Stomach (tissue), 9 donors: ENCODE measurements around the gene MYO1H. TPM values are rescaled to one million over a fixed set of nuclear protein-coding genes. Genes with fewer than 3 reads are reported as not detected.

Source experiments
- DNase-seq, 2 donors: peaks; one replicate each; pipeline versions ENCODE4 v3.0.0 to v3.0.0-alpha.2; 2013 to 2019
- H3K27ac ChIP-seq, 5 donors: fragments of 200-600 bp in 4 of 5; sonication (generic) in 4 of 5; one replicate each; pipeline ENCODE4 v1.5.1; 2013 to 2019; ENCODE audit warnings: mild to moderate bottlenecking in 1 of 5, moderate library complexity in 1 of 5
- H3K27me3 ChIP-seq, 3 donors: fragments of 200-600 bp; sonication (generic); one replicate each; pipeline ENCODE4 v1.5.1; 2017 to 2019; ENCODE audit warnings: mixed run types in 1 of 3
- H3K36me3 ChIP-seq, 4 donors: fragments of 200-600 bp; sonication (generic); 1 replicate in 3 of 4; 2 replicates in 1 of 4; pipeline ENCODE4 v1.5.1; 2016 to 2019
- H3K4me1 ChIP-seq, 4 donors: fragments of 200-600 bp; sonication (generic); one replicate each; pipeline ENCODE4 v1.5.1; 2016 to 2019
- H3K4me3 ChIP-seq, 4 donors: fragments of 200-600 bp; sonication (generic) in 3 of 4; one replicate each; pipeline ENCODE4 v1.5.1; 2016 to 2019; ENCODE audit warnings: mild to moderate bottlenecking in 1 of 4
- H3K9me3 ChIP-seq, 4 donors: fragments of 200-600 bp; sonication (generic); one replicate each; pipeline ENCODE4 v1.5.1; 2016 to 2019
- EP300 ChIP-seq: sonication (generic); formaldehyde crosslinking; IDR thresholded peaks from one replicate; pipeline ENCODE4 v1.6.1; 2017; ENCODE audit warnings: antibody characterized with exemption
- POLR2A ChIP-seq, 4 donors: fragments of 450-650 bp; IDR thresholded peaks; one replicate each; pipeline ENCODE4 v1.6.1; 2016; ENCODE audit warnings: antibody characterized with exemption in 4 of 4, control low read depth in 2 of 4, mild to moderate bottlenecking in 1 of 4, moderate library complexity in 1 of 4
- POLR2AphosphoS5 ChIP-seq, 3 donors: sonication (generic); formaldehyde crosslinking; IDR thresholded peaks; one replicate each; pipeline ENCODE4 v1.6.1; 2016; ENCODE audit warnings: antibody characterized with exemption in 3 of 3
- WGBS, 5 donors: extraction: QIAGEN DNeasy Blood & Tissue Kit in 3 of 5; methylation state at CpG; one replicate each; pipeline versions ENCODE4 v1.1.5 to v1.1.7; 2013 to 2018; 5-methylcytosine and 5-hydroxymethylcytosine counted together
- intact Hi-C: fragments of 100-400 bp; cut with DNase I; formaldehyde crosslinking; loops from one replicate; pipeline ENCODE4 v1.15.1; 2023; ENCODE audit warnings: low total_unique reads
- polyA plus RNA-seq, 3 donors: library from polyadenylated mRNA; stranded (reverse); fragments of 200-250 nt; gene quantifications; one replicate each; pipeline ENCODE4 v1.2.3, GENCODE V29; 2013
- total RNA-seq, 5 donors: library from RNA; depleted of rRNA; stranded (reverse); fragments of >200 nt; gene quantifications; one replicate each; pipeline versions ENCODE4 v1.1.0 to v1.2.3, GENCODE V29; 2014 to 2016
- TF ChIP-seq, protein P1 (sequence below), 7 experiments: fragments of 450-650 bp in 4 of 7; fragments of 200-600 bp in 3 of 7; sonication (generic) in 3 of 7; IDR thresholded peaks; one replicate each; pipeline ENCODE4 v1.5.1; 2016 to 2019; ENCODE audit warnings: antibody characterized with exemption in 7 of 7, control low read depth in 2 of 7, mild to moderate bottlenecking in 1 of 7
- donor health status: healthy with polysubstance abuse.
- donor health status: Bipolar disorder and iron deficiency.
- donor health status: healthy.

Gene MYO1H
- total and polyA plus RNA-seq, 8 donors = 0.08 TPM; not detected in 7

DNA sequence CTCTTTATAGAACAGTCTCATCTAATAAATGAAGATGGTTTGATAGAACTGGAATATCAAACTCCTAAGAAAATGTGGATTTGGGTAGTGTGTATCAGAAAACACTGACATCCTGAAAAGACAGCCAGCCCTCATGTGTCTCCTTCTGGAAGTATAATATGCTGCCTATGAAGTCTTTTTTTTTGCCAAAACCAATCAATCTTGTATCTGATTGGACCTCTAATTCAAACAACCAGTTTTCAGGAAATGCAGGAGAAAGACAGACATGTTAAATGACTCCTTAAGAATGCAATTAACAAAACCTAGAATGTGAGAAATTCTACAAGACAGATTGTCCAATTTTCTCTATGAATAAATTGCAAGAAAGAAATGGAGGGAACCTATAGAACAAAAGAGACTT, 34.3 kb downstream of the MYO1H start:
- Histone ChIP-seq H3K4me3 (no peak overlapping the region), H3K36me3 (no peaks in the 10 kb centered on the region), H3K9me3 (no peaks in the 10 kb centered on the region), H3K4me1 (peaks cover 0 to 15% (median 7%) of the 10 kb centered on the region in 4 donors), H3K27ac (no peak overlapping the region), H3K27me3 (no peaks in the 10 kb centered on the region)
- intact Hi-C loops = no loop called here
- no peak for DNase-seq
- TF ChIP-seq POLR2A (IDR thresholded peaks at IDR 0.05) (no peak), POLR2AphosphoS5 (IDR thresholded peaks at IDR 0.05) (no peak), EP300 (no peak)
- TF ChIP-seq, protein P1, sequence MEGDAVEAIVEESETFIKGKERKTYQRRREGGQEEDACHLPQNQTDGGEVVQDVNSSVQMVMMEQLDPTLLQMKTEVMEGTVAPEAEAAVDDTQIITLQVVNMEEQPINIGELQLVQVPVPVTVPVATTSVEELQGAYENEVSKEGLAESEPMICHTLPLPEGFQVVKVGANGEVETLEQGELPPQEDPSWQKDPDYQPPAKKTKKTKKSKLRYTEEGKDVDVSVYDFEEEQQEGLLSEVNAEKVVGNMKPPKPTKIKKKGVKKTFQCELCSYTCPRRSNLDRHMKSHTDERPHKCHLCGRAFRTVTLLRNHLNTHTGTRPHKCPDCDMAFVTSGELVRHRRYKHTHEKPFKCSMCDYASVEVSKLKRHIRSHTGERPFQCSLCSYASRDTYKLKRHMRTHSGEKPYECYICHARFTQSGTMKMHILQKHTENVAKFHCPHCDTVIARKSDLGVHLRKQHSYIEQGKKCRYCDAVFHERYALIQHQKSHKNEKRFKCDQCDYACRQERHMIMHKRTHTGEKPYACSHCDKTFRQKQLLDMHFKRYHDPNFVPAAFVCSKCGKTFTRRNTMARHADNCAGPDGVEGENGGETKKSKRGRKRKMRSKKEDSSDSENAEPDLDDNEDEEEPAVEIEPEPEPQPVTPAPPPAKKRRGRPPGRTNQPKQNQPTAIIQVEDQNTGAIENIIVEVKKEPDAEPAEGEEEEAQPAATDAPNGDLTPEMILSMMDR (IDR thresholded peaks at IDR 0.05) = no peak

DNA sequence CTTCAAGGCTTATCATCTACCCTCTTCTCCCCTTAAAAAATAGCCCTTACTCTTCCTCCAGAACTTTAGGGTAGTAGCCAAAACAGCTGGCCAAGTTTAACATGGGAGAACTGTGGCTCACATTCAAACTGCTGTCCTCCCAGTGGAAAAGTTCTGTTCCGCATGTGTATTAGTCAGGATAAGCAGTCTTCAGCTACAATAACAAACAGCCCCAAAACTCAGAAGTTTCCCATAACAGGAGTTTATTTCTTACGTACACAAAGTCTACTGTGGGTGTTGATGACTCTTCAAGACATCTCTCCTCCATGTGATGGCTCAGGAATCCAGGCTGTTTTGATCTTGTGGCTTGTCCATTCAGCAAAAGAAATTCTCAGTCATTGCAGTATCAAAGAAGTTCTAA, 35.5 kb downstream of the MYO1H start:
- Histone ChIP-seq H3K4me1 (peaks cover 0 to 15% (median 7%) of the 10 kb centered on the region in 4 donors), H3K27ac (no peak overlapping the region), H3K36me3 (no peaks in the 10 kb centered on the region), H3K27me3 (no peaks in the 10 kb centered on the region), H3K4me3 (no peak overlapping the region), H3K9me3 (no peaks in the 10 kb centered on the region)
- DNase-seq = no peak
- intact Hi-C loops = no loop called here
- 70 to 96% (median 94%) methylated on average over 2 of the region's 2 CpGs for WGBS, 5 donors
- TF ChIP-seq POLR2AphosphoS5 (IDR thresholded peaks at IDR 0.05) = no peak
- no peak for TF ChIP-seq EP300
- TF ChIP-seq, protein P1 (IDR thresholded peaks at IDR 0.05) = no peak
- TF ChIP-seq POLR2A (IDR thresholded peaks at IDR 0.05) = no peak

- Histone ChIP-seq H3K4me1 (peaks cover 0 to 15% (median 7%) of the 10 kb centered on the region in 4 donors), H3K27ac (no peak overlapping the region), H3K9me3 (no peaks in the 10 kb centered on the region), H3K27me3 (peaks cover 0 to under 1% (median 0%) of the 10 kb centered on the region in 3 donors), H3K4me3 (no peak overlapping the region), H3K36me3 (no peaks in the 10 kb centered on the region)
- TF ChIP-seq POLR2AphosphoS5 (IDR thresholded peaks at IDR 0.05) (no peak), POLR2A (IDR thresholded peaks at IDR 0.05) (no peak)
- TF ChIP-seq, protein P1 (IDR thresholded peaks at IDR 0.05) = peak in 4 of 7 experiments; percentile 23 to 52 (median 27)
- 12 to 25% (median 17%) methylated on average over 8 of the region's 8 CpGs for WGBS, 5 donors
- peak in 1 of 2 donors; percentile 68 for DNase-seq
- intact Hi-C loops = loop anchor here (5.0 kb wide), 1 partner anchor 118 kb away; no protein-coding TSS in a partner anchor
Observed at GRCh38 chr12:109385339-109386058, 37.8 kb downstream of the MYO1H start.

DNA sequence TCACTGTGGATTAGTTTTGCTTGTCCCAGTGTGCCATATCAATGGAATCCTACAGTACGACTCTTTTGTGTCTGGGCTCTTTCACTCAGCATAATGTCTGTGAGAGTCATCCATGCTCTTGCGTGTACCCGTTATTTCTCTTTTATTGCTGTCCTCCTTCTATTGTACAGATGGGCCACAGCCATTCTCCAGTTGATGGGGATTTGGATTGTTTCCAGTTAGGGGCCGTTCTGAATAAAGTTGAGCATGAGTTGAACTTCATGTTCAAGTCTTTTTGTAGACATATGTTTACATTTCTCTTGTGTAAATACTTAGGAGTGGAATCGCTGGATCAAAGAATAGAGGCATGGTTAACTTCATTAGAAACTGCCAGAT, 38.3 kb downstream of the MYO1H start:
- H3K9me3 ChIP-seq = no peaks in the 10 kb centered on the region
- intact Hi-C loops = loop anchor here (5.0 kb wide), 1 partner anchor 119 kb away; no protein-coding TSS in a partner anchor
- H3K36me3 ChIP-seq = no peaks in the 10 kb centered on the region
- H3K27ac ChIP-seq = no peak overlapping the region
- H3K27me3 ChIP-seq = peaks cover 0 to 4% (median 0%) of the 10 kb centered on the region in 3 donors
- no peak overlapping the region for H3K4me3 ChIP-seq
- peak in 1 of 2 donors; percentile 41 for DNase-seq
- TF ChIP-seq POLR2AphosphoS5 (IDR thresholded peaks at IDR 0.05) = no peak
- TF ChIP-seq, protein P1 (IDR thresholded peaks at IDR 0.05) = no peak
- TF ChIP-seq POLR2A (IDR thresholded peaks at IDR 0.05) = no peak
- no peak for TF ChIP-seq EP300
- peaks cover 0 to 15% (median 7%) of the 10 kb centered on the region in 4 donors for H3K4me1 ChIP-seq
- 11 to 28% (median 17%) methylated on average over 5 of the region's 5 CpGs for WGBS, 5 donors
